K562 (cell line): ENCODE measurements around the gene ARHGEF7. TPM values are rescaled to one million over a fixed set of nuclear protein-coding genes. Genes with fewer than 3 reads are reported as not detected.
A peak's percentile ranks its signal among the peaks of the same experiment; 100 is the strongest.

Experiments used
- ATAC-seq: fragments of 200-7000 bp; cut with Tn5 transposase; 3 replicates; pipeline ENCODE4 v1.9.1; 2020; ENCODE audit warnings: moderate library complexity
- BruUV-seq: library from RNA; stranded (reverse); fragments of 400-500 nt; replicated peaks from 2 replicates; lab custom pipeline; 2021; lab: Mats Ljungman, UMichigan
- CTCF ChIA-PET: fragments of 300-600 bp; formaldehyde crosslinking; extraction: SDS; loops from one replicate; lab custom pipeline; 2021; ENCODE audit warnings: low intra/inter-chr PET ratio; lab: Yijun Ruan, JAX
- POLR2A ChIA-PET: fragments of 300-600, 350-650 bp; sonication (Branson Sonifier 250); formaldehyde crosslinking; extraction: SDS; loops from one replicate; lab custom pipeline; 2021; ENCODE audit warnings: antibody characterized with exemption, inconsistent platforms; lab: Yijun Ruan, JAX
- DNase-seq, 4 experiments: peaks; one replicate each; pipeline versions ENCODE4 v3.0.0 to v3.0.0-alpha.2; 2011 to 2018; ENCODE audit warnings: low spot score in 3 of 4, mixed read lengths in 3 of 4; ENCODE audit errors: extremely low read depth in 1 of 4
- FAIRE-seq: peaks from 2 replicates; lab custom pipeline; 2011; peaks lifted over from hg19 to GRCh38; lab: Jason Lieb, UNC
- H2AFZ ChIP-seq: 2 replicates; pipeline ENCODE4 v1.6.0; 2011; ENCODE audit warnings: low read depth, low read length, control low read depth, inconsistent platforms
- H3K27ac ChIP-seq: fragments of 200-600 bp; 3 replicates; pipeline ENCODE4 v1.8.0; 2011; ENCODE audit warnings: low read depth, mild to moderate bottlenecking, control low read depth, inconsistent platforms, low read length, moderate library complexity, mixed read lengths; ENCODE audit errors: extremely low read depth
- H3K27me3 ChIP-seq, 2 experiments: fragments of 300-600 bp in 1 of 2; 2 replicates in 1 of 2; 3 replicates in 1 of 2; pipeline versions ENCODE4 v1.6.0 to v1.8.0; 2011; ENCODE audit warnings: inconsistent platforms in 2 of 2, low read length in 2 of 2, mild to moderate bottlenecking in 1 of 2, mixed read lengths in 1 of 2, moderate library complexity in 1 of 2; ENCODE audit not compliant: control insufficient read depth in 2 of 2, insufficient read depth in 2 of 2
- H3K36me3 ChIP-seq: fragments of 300-600 bp; 3 replicates; pipeline ENCODE4 v1.8.0; 2011; ENCODE audit warnings: mild to moderate bottlenecking, low read length, inconsistent platforms; ENCODE audit not compliant: control insufficient read depth, insufficient read depth
- H3K4me1 ChIP-seq, 2 experiments: fragments of 200-600 bp in 1 of 2; replicated peaks in 1 of 2; 2 replicates in 1 of 2; 3 replicates in 1 of 2; pipeline versions ENCODE4 v1.5.1 to v1.8.0; 2011; ENCODE audit warnings: inconsistent platforms in 2 of 2, low read length in 2 of 2, mild to moderate bottlenecking in 1 of 2, mixed read lengths in 1 of 2, moderate library complexity in 1 of 2; ENCODE audit not compliant: control insufficient read depth in 2 of 2, insufficient read depth in 2 of 2
- H3K4me2 ChIP-seq: 2 replicates; pipeline ENCODE4 v1.6.1; 2011; ENCODE audit warnings: low read length, control low read depth, inconsistent platforms, mixed read lengths; ENCODE audit not compliant: insufficient read depth
- H3K4me3 ChIP-seq: fragments of 200-600 bp; sonication (generic), shearing (Covaris generic); 2 replicates; pipeline ENCODE4 v1.5.1; 2016; ENCODE audit warnings: control low read depth, inconsistent platforms
- H3K79me2 ChIP-seq: fragments of 200-600 bp; 3 replicates; pipeline ENCODE4 v1.8.0; 2011; ENCODE audit warnings: low read length, inconsistent platforms; ENCODE audit not compliant: control insufficient read depth, insufficient read depth
- H3K9ac ChIP-seq, 2 experiments: 2 replicates each; pipeline versions ENCODE4 v1.6.0 to v1.6.1; 2011; ENCODE audit warnings: low read depth in 2 of 2, low read length in 2 of 2, control low read depth in 1 of 2, inconsistent platforms in 1 of 2, mild to moderate bottlenecking in 1 of 2, mixed read lengths in 1 of 2; ENCODE audit not compliant: insufficient read depth in 1 of 2
- H3K9me1 ChIP-seq: one replicate; pipeline ENCODE4 v1.6.0; 2011; ENCODE audit warnings: inconsistent platforms, mild to moderate bottlenecking, low read length, moderate library complexity; ENCODE audit not compliant: control insufficient read depth, insufficient read depth
- H3K9me3 ChIP-seq: replicated peaks from 2 replicates; pipeline ENCODE4 v1.5.1; 2011; ENCODE audit warnings: low read depth, low read length, inconsistent platforms; ENCODE audit not compliant: control insufficient read depth, insufficient read depth
- H4K20me1 ChIP-seq: replicated peaks from 2 replicates; pipeline ENCODE4 v1.6.1; 2011; ENCODE audit warnings: low read length, inconsistent platforms, mixed read lengths; ENCODE audit not compliant: control insufficient read depth, insufficient read depth
- CBFA2T3 ChIP-seq: fragments of 450-650 bp; IDR thresholded peaks from 2 replicates; pipeline ENCODE4 v1.6.1; 2017
- CREB3 ChIP-seq: fragments of 450-650 bp; conservative IDR thresholded peaks from 2 replicates; pipeline ENCODE4 v1.6.1; 2016; ENCODE audit warnings: missing genetic modification characterization, low read depth, mild to moderate bottlenecking, missing compliant biosample characterization, moderate library complexity
- EP300 ChIP-seq: IDR thresholded peaks from 2 replicates; pipeline ENCODE4 v1.6.1; 2012; ENCODE audit warnings: low read length, improper control_type of control experiment
- POLR3G ChIP-seq: IDR thresholded peaks from 2 replicates; pipeline ENCODE4 v1.6.1; 2011; ENCODE audit not compliant: insufficient read length, insufficient replicate concordance; ENCODE audit errors: extremely low read depth
- SAFB ChIP-seq: fragments of 200-400 bp; formaldehyde crosslinking; IDR thresholded peaks from 2 replicates; pipeline ENCODE4 v1.6.1; 2017; ENCODE audit warnings: low read depth, low read length, borderline replicate concordance
- SP1 ChIP-seq: sonication (generic); formaldehyde crosslinking; IDR thresholded peaks from 2 replicates; pipeline ENCODE4 v1.8.1; 2022; ENCODE audit warnings: mild to moderate bottlenecking, missing genetic modification reagents
- U2AF2 ChIP-seq: fragments of 200-400 bp; formaldehyde crosslinking; optimal IDR thresholded peaks from 2 replicates; pipeline ENCODE3; 2017; ENCODE audit warnings: low read depth, mild to moderate bottlenecking, low read length
- ZNF707 ChIP-seq: fragments of 250-450 bp; sonication (Bioruptor Pico); conservative IDR thresholded peaks from 2 replicates; pipeline ENCODE4 v1.8.0; 2022; ENCODE audit warnings: inconsistent platforms, mild to moderate bottlenecking, moderate library complexity
- ZNF717 ChIP-seq: fragments of 250-450 bp; sonication (Bioruptor Pico); IDR thresholded peaks from 2 replicates; pipeline ENCODE4 v1.5.0; 2021
- WGBS: fragments of 100-300 bp; shearing (Covaris generic); methylation state at CpG from one replicate; pipeline ENCODE4 v1.1.6; 2016; ENCODE audit warnings: low coverage, mixed read lengths; ENCODE audit not compliant: insufficient coverage; ENCODE audit errors: missing lambda C conversion rate; 5-methylcytosine and 5-hydroxymethylcytosine counted together
- in situ Hi-C: fragments of 300-500 bp; cut with MboI; formaldehyde crosslinking; loops from 4 replicates; pipeline ENCODE4 v1.15.0; 2018; ENCODE audit warnings: inconsistent platforms, mixed read lengths
- intact Hi-C: fragments of 100-400 bp; cut with micrococcal nuclease; formaldehyde crosslinking; loops from 2 replicates; pipeline ENCODE4 v1.14.2; 2022
- polyA plus RNA-seq, 8 experiments: library from polyadenylated mRNA; depleted of rRNA in 4 of 8; stranded (reverse) in 5 of 8; unstranded in 3 of 8; fragments of >200 nt; fragmentation: Nextera tagmentation in 2 of 8; fragmentation: Illumina TruSeq in 1 of 8; extraction: Ambion mirVana in 2 of 8; extraction: Trizol in 1 of 8; gene quantifications; 2 replicates each; pipeline versions ENCODE4 v1.2.1 to v1.2.3, GENCODE V29; 2011 to 2014; ENCODE audit warnings: inconsistent platforms in 1 of 8, missing spikeins in 1 of 8
- total RNA-seq, 7 experiments: library from RNA; depleted of rRNA in 6 of 7; stranded (reverse); fragments of >200 nt in 6 of 7; fragmentation: Illumina TruSeq in 2 of 7; extraction: Trizol in 2 of 7; gene quantifications; 2 replicates each; pipeline versions ENCODE4 v1.2.1 to v1.2.3, GENCODE V29; 2011 to 2021; ENCODE audit warnings: low replicate concordance in 1 of 7
- TF ChIP-seq, protein P1 (sequence below): fragments of 250-450 bp; sonication (Bioruptor Pico); IDR thresholded peaks from 2 replicates; pipeline ENCODE4 v1.4.0; 2020

ARHGEF7 gene
- total and polyA plus RNA-seq, 9 of the 15 experiments (the other 6 are each of a cell fraction or from before 2014, with no cell fraction given): 2.1 to 26.8 (median 17.5) TPM

DNA sequence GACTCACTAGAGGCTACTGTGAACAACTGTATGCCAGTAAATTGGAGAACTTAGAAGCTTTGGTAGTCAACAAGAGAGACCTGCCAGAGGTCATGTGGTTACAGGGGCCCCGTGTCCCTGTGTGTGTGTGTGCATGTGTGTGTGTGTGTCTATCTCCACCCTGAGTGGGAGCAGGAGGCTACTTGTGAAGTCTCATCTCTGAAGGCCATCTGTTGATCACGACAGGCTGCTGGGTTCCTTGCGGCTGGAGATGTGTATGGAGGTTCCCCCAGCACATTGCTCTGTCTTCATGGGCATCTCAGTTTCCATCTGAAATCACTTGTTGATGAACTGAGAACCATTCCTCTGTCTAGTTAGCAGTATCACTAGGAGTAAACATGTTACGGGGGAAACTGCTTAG is 147.2 kb downstream of the ARHGEF7 start:
- in situ Hi-C loops: no loop called here
- 52% methylated on average over 4 of the region's 4 CpGs for whole genome bisulfite sequencing
- Histone ChIP-seq H3K9ac (no peak overlapping the region), H3K4me1 (no peaks in the 10 kb centered on the region), H3K79me2 (no peaks in the 10 kb centered on the region), H3K9me3 (no peaks in the 10 kb centered on the region; the same call in 1 of the 2 replicates), H4K20me1 (no peaks in the 10 kb centered on the region), H3K27ac (no peak overlapping the region), H3K9me1 (no peaks in the 10 kb centered on the region), H3K27me3 (no peaks in the 10 kb centered on the region), H3K4me3 (no peak overlapping the region)
- no TSS peak for BruUV-seq
- peak; percentile 5 to 26 (median 18) for DNase-seq
- ATAC-seq: no peak; the same call in 2 of the 3 replicates
- POLR2A ChIA-PET: no interaction called here
- CTCF ChIA-PET: no interaction called here
- intact Hi-C loops: no loop called here
- TF ChIP-seq CBFA2T3: peak; percentile 24; the same call in 1 of the 2 replicates
- TF ChIP-seq U2AF2: no peak
- TF ChIP-seq, all 486 proteins: peak for 1
- FAIRE-seq: no peak
- H3K36me3 ChIP-seq: peaks cover 4% of the 10 kb centered on the region; the same call in 2 of the 3 replicates
- no peak overlapping the region for H3K4me2 ChIP-seq
- no peak overlapping the region for H2AFZ ChIP-seq

- H3K4me3 ChIP-seq: no peak overlapping the region
- in situ Hi-C loops: no loop called here
- ATAC-seq: no peak
- no peaks in the 10 kb centered on the region for H3K4me1 ChIP-seq
- intact Hi-C loops: no loop called here
- 70% methylated on average over 2 of the region's 3 CpGs for WGBS
- no peak overlapping the region for H3K27ac ChIP-seq
- H2AFZ ChIP-seq: no peak overlapping the region
- H3K9me3 ChIP-seq: no peaks in the 10 kb centered on the region; the same call in 1 of the 2 replicates
- no peaks in the 10 kb centered on the region for H3K27me3 ChIP-seq
- FAIRE-seq: no peak
- H4K20me1 ChIP-seq: no peaks in the 10 kb centered on the region
- no peaks in the 10 kb centered on the region for H3K9me1 ChIP-seq
- no TSS peak for BruUV-seq
- H3K79me2 ChIP-seq: no peaks in the 10 kb centered on the region
- H3K9ac ChIP-seq: no peak overlapping the region
- no peak overlapping the region for H3K4me2 ChIP-seq
- no peak for DNase-seq
- POLR2A ChIA-PET: interaction anchor here (0.6 kb wide), 1 partner anchor 550 kb away, joined by 3 read pairs; no protein-coding TSS in a partner anchor
- H3K36me3 ChIP-seq: peaks cover 8% of the 10 kb centered on the region; the same call in 2 of the 3 replicates
- CTCF ChIA-PET: no interaction called here
- TF ChIP-seq POLR3G (no peak), SP1 (CRISPR knock-in tag) (no peak), EP300 (no peak), CREB3 (tag) (no peak), SAFB (no peak), ZNF707 (CRISPR knock-in tag) (no peak), ZNF717 (CRISPR knock-in tag) (no peak)
- TF ChIP-seq, protein P1, sequence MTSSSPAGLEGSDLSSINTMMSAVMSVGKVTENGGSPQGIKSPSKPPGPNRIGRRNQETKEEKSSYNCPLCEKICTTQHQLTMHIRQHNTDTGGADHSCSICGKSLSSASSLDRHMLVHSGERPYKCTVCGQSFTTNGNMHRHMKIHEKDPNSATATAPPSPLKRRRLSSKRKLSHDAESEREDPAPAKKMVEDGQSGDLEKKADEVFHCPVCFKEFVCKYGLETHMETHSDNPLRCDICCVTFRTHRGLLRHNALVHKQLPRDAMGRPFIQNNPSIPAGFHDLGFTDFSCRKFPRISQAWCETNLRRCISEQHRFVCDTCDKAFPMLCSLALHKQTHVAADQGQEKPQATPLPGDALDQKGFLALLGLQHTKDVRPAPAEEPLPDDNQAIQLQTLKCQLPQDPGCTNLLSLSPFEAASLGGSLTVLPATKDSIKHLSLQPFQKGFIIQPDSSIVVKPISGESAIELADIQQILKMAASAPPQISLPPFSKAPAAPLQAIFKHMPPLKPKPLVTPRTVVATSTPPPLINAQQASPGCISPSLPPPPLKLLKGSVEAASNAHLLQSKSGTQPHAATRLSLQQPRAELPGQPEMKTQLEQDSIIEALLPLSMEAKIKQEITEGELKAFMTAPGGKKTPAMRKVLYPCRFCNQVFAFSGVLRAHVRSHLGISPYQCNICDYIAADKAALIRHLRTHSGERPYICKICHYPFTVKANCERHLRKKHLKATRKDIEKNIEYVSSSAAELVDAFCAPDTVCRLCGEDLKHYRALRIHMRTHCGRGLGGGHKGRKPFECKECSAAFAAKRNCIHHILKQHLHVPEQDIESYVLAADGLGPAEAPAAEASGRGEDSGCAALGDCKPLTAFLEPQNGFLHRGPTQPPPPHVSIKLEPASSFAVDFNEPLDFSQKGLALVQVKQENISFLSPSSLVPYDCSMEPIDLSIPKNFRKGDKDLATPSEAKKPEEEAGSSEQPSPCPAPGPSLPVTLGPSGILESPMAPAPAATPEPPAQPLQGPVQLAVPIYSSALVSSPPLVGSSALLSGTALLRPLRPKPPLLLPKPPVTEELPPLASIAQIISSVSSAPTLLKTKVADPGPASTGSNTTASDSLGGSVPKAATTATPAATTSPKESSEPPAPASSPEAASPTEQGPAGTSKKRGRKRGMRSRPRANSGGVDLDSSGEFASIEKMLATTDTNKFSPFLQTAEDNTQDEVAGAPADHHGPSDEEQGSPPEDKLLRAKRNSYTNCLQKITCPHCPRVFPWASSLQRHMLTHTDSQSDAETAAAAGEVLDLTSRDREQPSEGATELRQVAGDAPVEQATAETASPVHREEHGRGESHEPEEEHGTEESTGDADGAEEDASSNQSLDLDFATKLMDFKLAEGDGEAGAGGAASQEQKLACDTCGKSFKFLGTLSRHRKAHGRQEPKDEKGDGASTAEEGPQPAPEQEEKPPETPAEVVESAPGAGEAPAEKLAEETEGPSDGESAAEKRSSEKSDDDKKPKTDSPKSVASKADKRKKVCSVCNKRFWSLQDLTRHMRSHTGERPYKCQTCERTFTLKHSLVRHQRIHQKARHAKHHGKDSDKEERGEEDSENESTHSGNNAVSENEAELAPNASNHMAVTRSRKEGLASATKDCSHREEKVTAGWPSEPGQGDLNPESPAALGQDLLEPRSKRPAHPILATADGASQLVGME (CRISPR knock-in tag): no peak
Observed at GRCh38 chr13:111262715-111263114, 147.6 kb downstream of the ARHGEF7 start.
